Uterus (tissue), 2 donors: ENCODE measurements around the gene HECW1.

Source experiments
- CTCF ChIP-seq, 4 experiments: fragments of 200-600 bp in 2 of 4; fragments of 450-650 bp in 2 of 4; sonication (generic) in 2 of 4; IDR thresholded peaks; one replicate each; pipeline ENCODE4 v1.5.1; 2016 to 2019; ENCODE audit warnings: antibody characterized with exemption in 4 of 4, mild to moderate bottlenecking in 2 of 4, moderate library complexity in 1 of 4
- POLR2A ChIP-seq, 2 donors: fragments of 450-650 bp; IDR thresholded peaks; one replicate each; pipeline ENCODE4 v1.6.1; 2016; ENCODE audit warnings: antibody characterized with exemption in 2 of 2, mild to moderate bottlenecking in 1 of 2, moderate library complexity in 1 of 2

DNA sequence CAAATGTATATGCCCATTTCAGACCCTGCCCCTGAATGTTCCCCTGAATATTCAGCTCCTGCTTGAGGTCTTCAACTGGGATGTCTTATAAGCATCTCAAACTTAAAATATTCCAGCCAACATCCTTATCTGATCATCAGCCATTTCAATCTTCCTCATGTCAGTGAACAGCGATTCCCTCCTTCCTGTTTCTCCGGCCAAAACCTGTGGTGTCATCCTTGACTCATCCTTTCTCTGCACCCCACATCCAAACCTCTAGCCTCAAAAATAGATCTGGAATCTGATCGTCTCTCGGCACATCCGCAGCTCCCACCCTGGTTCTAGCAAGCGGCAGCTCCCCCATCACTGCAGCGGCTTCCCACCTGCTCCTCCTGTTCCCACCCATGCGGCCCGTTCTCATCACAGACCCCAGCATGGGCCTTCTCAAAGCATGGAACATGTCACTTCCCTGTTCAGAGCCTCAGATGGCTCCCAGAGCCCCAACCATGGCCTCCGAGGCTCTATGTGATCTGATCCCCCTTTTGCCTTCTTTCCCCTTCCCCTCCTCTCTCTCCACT lies 165.7 kb downstream of the HECW1 start:
- no peak for TF ChIP-seq CTCF (IDR thresholded peaks at IDR 0.05)
- no peak for TF ChIP-seq POLR2A (IDR thresholded peaks at IDR 0.05)
